HL-60/S4 (cell line): ENCODE results near the gene CMPK1.

Experiments
- in situ Hi-C: fragments of 300-500 bp; cut with MboI; formaldehyde crosslinking; loops from 2 replicates; pipeline ENCODE4 v1.14.3; 2022; ENCODE audit warnings: low sequenced_read_pairs

The CMPK1 gene

GRCh38 chr1:47393141-47393540 lies 59.6 kb downstream of the CMPK1 start:
- in situ Hi-C loops: no loop called here

- in situ Hi-C loops: no loop called here
These were observed 61.8 kb downstream of the CMPK1 start for GRCh38 chr1:47395433-47395832.

GRCh38 chr1:47396671-47397196 lies 63.1 kb downstream of the CMPK1 start:
- in situ Hi-C loops: no loop called here

GRCh38 chr1:47399138-47399845 lies 65.7 kb downstream of the CMPK1 start:
- in situ Hi-C loops: no loop called here

- in situ Hi-C loops: loop anchor here (25.0 kb wide), 1 partner anchor 312 kb away; no protein-coding TSS in a partner anchor
These were observed 66.2 kb downstream of the CMPK1 start for GRCh38 chr1:47399846-47400155.

- in situ Hi-C loops: loop anchor here (25.0 kb wide), 1 partner anchor 311 kb away; no protein-coding TSS in a partner anchor
These were observed 68.2 kb downstream of the CMPK1 start for GRCh38 chr1:47401761-47402160.

GRCh38 chr1:47402591-47402990 lies 69.0 kb downstream of the CMPK1 start:
- in situ Hi-C loops: loop anchor here (25.0 kb wide), 1 partner anchor 310 kb away; no protein-coding TSS in a partner anchor

- in situ Hi-C loops: loop anchor here (25.0 kb wide), 1 partner anchor 309 kb away; no protein-coding TSS in a partner anchor
These were observed 69.8 kb downstream of the CMPK1 start for GRCh38 chr1:47403321-47403910.

- in situ Hi-C loops: loop anchor here (25.0 kb wide), 1 partner anchor 307 kb away; no protein-coding TSS in a partner anchor
These were observed 72.1 kb downstream of the CMPK1 start for GRCh38 chr1:47405697-47406096.

- in situ Hi-C loops: loop anchor here (25.0 kb wide), 1 partner anchor 305 kb away; no protein-coding TSS in a partner anchor
These were observed 73.4 kb downstream of the CMPK1 start for GRCh38 chr1:47406966-47407365.

- in situ Hi-C loops: loop anchor here (25.0 kb wide), 1 partner anchor 305 kb away; no protein-coding TSS in a partner anchor
These were observed 73.9 kb downstream of the CMPK1 start for GRCh38 chr1:47407481-47407880.

GRCh38 chr1:47409311-47410067 lies 75.9 kb downstream of the CMPK1 start:
- in situ Hi-C loops: loop anchor here (25.0 kb wide), 1 partner anchor 303 kb away; no protein-coding TSS in a partner anchor

- in situ Hi-C loops: loop anchor here (25.0 kb wide), 1 partner anchor 302 kb away; no protein-coding TSS in a partner anchor
These were observed 76.5 kb downstream of the CMPK1 start for GRCh38 chr1:47410068-47410455.

GRCh38 chr1:47411436-47411835 lies 77.8 kb downstream of the CMPK1 start:
- in situ Hi-C loops: loop anchor here (25.0 kb wide), 1 partner anchor 301 kb away; no protein-coding TSS in a partner anchor

- in situ Hi-C loops: loop anchor here (25.0 kb wide), 1 partner anchor 300 kb away; no protein-coding TSS in a partner anchor
These were observed 78.8 kb downstream of the CMPK1 start for GRCh38 chr1:47412437-47412836.

- in situ Hi-C loops: loop anchor here (25.0 kb wide), 1 partner anchor 296 kb away; no protein-coding TSS in a partner anchor
These were observed 82.2 kb downstream of the CMPK1 start, which contains the start of gene FOXE3 for GRCh38 chr1:47415728-47416318. TSS of gene FOXE3 (plus strand) at chr1:47416285. CDS start at chr1:47416316, 31 bp downstream.

- in situ Hi-C loops: loop anchor here (25.0 kb wide), 1 partner anchor 296 kb away; no protein-coding TSS in a partner anchor
These were observed 83.0 kb downstream of the CMPK1 start for GRCh38 chr1:47416319-47417169.

GRCh38 chr1:47417170-47418044 lies 83.8 kb downstream of the CMPK1 start:
- in situ Hi-C loops: loop anchor here (25.0 kb wide), 1 partner anchor 295 kb away; no protein-coding TSS in a partner anchor
